Hematopoietic multipotent progenitor cell treated with erythropoietin and hydrocortisone succinate and interleukin-3 and kit ligand, for 15 days (in vitro differentiated cells): ENCODE measurements around the gene GRIN2A.

Experiments used
- DNase-seq: peaks from one replicate; pipeline ENCODE4 v3.0.0-alpha.2; 2015; ENCODE audit warnings: low spot score

The GRIN2A gene

DNA sequence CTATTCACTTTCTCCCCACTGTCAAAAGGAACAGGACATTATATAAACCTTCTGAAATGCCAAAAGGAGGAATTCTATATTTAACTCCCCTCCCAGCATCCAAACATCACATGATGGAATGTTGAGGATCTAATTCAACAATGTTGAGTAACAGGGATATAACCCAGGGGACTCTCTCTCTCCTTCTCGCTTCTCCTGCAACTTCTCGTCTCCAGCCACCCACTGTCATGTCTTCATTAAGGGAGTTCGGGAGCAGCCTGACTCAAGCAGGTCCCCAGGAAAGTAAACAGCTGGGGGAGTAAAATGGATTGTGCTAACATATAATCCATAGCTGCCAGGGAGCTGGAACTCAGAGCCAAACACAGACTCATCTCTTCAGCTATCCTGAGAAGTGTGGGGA is 51.7 kb downstream of the GRIN2A start:
- DNase-seq, result no peak

DNA sequence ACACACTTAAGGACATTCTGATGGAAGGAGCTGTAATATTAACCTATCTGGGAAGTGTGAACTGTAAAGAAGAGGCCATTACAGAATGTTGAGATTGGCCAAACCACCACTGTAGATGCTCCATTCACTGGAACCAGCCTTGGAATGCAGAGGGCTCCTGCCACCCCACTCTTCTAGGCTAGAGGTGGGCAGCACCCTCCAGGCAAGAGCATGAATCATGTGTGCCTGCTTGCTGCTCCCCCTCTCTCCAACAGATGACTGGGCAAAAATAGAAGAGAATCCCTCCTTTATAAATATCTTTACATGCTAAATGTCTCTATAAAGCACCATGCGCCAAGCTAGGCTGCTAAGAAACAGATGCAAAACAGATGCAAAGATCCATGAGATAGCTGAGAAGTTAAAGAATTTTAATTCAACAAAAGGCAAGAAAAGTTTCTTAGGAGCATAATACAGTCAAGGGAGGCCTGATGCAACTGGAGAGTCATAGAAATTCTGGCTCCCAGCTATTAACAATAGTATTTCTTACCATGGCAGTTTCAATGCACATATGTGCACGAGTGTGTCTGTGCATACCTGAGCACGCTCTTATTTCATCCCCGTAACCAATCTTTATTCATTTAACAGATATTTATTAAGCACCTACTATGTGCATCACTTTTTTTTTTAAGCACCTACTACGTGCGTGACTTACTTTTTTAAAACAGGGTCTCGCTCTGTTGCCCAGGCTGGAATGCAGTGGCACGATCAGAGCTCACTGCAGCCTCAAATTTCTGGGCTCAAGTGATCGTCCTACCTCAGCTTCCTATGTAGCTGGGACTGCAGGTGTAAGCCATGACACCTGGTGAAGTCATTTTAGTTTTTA is 53.6 kb downstream of the GRIN2A start:
- DNase-seq, result no peak

DNA sequence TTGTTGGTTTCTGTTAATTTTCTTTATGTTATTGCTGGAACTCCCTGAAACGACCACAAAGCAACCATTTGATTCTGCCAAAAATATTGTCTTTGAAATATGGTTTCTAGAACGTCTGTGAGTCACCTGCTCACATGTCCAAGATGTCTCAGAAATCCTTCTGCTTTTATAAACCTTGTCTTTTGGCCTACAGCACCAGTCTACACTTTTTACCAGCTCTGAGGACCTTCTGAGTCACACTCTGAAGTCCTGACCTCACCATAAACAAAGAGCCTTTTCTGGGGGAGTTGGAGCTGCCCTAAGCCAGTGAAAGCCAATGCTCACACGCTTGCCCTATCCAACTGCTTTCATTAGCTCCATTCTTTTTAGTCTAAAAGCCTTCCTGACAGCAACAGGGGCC is 55.5 kb downstream of the GRIN2A start:
- no peak for DNase-seq

DNA sequence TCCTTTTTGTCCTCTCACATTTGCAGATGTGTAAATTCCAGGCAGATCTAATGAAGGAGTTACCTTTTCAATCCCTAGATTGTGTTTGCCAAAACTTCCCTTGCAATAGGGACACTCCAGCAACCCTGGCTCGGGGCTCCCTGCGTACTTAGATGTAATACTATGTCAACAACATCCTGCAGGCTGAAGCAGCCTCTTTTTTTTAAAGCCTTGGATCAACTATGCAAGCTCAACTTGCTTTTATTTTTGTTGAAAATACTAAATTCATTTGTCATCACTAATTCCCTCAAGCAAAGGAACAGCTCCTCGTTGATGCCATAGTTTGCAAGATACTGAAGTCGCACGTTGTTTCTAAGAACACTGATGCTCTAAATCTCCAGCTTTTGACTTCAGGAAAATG is 59.1 kb downstream of the GRIN2A start:
- DNase-seq, result no peak

DNA sequence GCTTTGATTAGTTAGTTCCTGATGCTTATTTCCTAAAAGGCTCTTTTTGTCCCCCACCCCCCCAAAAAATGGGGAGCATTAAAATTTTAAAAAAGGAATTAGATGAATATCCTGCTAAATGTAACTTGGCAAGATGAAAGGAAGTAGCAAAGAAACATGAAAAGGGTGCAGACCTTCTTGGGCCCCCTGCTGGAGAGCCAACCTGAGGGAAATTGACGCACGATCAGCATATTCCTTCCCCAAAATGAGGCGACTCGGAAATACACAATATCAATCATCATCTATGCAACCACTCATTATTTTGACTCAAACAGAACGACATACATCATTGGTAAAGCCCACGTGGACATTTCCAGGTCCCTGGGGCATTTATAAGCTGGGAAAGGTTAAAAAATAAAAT is 59.7 kb downstream of the GRIN2A start:
- DNase-seq, result no peak

DNA sequence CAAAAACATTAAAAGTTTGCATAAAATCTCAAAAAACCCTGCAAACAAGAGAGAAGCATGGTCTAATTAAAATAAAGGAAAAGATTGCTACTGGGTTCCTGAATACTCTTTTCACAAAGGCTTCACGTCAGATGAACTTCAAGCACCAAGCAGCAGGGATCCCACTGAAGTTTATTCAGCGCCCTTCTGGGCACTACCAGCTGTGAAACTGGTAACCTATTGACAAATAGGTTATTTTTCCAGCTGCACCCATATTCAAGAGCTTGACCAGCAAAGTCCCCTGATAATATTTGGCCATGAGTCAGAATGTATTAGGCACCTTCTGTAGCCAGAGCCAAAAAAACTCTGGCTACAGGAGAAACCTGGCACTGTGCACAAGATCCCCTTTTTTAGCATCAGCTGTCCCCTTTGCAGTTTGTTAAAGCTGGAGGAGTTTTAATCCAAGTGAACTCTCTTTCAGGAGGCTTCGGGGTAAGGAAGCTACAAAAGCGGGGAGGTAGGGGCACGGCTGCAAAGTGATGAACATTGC is 60.3 kb downstream of the GRIN2A start:
- no peak for DNase-seq

DNA sequence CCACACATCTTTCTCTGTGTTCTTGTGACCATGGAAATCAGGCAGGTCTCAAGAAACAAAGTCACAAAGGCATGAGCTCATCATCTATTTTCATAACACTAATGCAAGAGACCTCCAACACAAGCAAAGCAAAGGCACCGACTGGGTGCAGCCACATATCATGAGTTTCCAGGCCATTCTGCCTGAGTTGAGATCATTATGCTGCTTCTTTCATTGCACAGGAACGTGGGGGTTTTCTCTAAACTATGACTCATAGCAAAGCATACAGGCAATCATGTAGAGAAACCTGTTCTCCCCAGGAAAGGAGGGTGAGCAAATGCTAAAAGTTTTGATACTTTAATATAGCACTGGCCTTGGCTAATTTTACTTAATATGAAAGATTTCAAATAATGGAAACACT is 60.7 kb downstream of the GRIN2A start:
- DNase-seq, result no peak

DNA sequence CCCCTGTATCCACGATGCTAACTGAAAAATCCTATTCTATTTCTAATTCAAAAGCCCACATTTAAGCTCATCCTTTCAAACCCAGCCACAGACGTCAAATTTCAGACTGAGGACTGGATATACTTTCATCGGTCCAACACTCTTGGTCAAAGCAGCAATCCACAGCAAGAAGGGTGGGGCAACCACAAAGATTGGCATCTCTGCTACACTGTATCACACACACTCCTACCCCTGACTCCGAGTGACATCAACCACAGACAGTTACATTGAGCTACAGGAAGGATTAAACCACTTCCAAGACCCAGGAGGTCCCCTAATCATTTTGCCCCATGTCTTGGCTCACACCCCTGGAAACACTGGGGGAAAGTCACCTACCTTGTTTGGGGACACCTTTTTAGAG is 61.3 kb downstream of the GRIN2A start:
- no peak for DNase-seq

DNA sequence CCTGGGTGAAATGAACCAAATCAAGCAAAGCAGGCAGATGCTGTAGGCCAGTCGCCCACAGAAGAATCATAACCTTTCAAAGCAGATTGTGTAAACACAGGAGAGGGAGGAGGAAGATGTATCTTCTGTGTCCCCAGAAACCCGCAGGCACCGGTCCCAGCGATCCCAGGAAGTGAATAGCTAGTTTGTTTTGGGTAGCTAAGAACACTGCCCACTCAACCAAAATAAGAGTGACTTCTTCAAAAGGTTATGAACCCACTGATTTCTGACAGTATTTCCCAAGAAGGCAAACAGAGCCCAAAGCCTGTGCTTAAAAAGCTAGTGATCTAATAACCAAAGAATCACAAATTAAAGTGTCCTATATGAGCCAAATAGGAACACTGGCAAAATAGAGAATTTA is 67.8 kb downstream of the GRIN2A start:
- no peak for DNase-seq

DNA sequence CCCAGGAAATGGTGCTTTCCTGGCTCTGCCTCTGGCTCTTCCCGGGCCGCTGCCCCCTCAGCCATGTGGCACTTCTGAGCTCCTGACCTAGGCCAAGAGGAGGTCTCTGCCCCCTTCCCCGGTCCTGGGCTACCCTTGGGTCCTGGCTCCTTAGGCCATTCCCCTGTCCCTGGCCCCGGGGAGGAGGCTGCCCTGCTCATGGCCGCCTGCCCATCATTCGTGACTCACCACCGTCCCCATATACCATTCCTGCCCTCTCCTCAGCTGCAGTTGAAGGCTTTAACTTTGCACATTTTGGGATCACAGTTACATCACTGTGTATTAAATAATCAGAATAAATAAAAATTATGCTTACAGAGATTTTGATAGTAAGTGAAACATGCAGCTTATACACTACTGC is 69.0 kb downstream of the GRIN2A start:
- DNase-seq, result no peak

DNA sequence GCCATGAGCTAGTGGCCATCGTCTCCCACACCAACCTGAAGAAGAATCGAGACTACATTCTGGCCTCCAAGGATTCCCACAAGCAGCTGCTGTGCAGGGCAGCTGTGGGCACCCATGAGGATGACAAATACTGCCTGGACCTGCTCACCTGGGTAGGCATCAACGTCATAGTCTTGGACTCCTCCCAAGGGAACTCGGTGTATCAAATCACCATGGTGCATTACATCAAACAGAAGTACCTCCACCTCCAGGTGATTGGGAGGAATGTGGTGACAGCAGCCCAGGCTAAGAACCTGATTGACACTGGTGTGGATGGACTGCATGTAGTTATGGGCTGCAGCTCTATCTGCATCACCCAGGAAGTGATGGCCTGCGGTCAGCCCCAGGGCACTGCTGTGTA is 70.2 kb downstream of the GRIN2A start:
- no peak for DNase-seq

DNA sequence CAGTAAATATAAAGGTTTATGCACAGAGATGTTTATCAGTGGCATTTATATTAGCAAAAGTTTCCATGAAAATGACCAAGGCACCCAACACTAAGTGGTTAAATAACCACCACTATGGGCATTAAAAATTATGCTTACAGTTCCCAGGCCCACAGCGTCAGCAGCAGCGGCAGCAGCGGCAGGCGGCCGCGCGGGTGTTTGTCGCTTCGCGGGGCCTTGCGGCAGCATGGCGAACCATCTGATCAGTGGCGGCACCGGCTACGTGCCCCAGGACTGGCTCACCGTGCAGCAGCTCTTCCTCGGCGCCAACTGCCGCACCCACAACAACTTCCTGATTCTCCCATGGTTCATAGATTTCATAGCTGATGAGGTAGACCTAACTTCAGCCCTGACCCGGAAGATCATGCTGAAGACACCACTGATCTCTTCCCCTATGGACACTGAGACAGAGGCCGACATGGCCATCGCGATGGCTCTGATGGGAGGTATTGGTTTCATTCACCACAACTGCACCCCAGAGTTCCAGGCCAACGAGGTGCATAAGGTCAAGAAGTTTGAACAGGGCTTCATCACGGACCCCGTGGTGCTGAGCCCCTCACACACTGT is 71.0 kb downstream of the GRIN2A start:
- no peak for DNase-seq

DNA sequence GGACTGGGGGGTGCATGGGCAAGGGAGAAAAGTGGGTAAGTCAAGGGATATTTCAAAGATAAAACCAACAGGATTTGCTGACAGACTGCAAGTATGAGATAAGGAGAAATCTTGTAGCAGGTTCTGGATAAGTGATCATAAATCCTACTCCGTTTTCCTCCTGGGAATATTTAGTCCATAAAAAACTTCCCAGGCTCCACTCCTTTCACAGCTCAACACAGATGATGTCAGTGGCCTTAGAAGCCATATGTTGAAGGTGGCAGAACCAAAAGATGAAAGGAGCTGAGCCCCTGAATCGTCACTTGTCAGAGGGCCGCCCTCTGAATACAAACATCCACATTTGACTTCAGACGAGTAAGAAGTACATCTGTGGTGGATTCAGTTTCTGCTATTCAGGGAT is 71.7 kb downstream of the GRIN2A start:
- no peak for DNase-seq

DNA sequence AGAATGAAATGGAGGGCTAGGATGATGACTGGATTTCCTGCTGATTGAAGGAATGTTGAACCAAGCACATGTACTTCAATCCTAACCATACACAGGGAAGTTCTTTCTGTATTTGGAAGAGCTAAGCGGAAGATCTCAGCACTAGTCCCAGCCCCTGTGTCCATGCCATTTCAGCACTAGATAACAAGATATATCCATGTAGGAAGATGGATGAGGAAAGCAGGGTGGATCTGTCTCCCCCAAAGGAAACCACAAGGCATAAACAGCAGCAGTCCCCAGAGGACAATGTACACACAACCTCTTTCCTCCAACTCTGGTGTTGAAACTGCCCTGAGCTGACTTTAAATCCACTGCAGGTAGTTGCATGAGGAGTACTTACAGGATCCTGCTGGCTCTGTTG is 75.1 kb downstream of the GRIN2A start:
- DNase-seq, result no peak

DNA sequence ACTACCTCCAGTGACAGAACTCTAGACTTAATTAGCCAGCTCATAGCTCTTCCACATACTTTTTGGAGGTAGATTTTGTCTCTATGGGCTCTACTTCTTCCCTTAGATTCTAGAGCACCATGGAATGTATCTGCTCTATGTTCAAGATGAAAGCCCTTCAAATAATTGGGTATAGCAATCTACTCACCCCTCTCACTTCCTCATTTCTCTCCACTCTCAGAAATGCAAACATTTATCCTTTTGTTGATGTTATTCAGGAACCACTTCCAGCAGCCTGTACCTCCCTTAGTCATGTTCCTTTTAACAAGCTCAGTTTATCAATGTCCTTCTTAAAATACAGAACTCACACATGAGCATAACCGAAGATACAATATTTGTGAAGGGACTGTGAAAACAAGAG is 78.5 kb downstream of the GRIN2A start:
- no peak for DNase-seq

DNA sequence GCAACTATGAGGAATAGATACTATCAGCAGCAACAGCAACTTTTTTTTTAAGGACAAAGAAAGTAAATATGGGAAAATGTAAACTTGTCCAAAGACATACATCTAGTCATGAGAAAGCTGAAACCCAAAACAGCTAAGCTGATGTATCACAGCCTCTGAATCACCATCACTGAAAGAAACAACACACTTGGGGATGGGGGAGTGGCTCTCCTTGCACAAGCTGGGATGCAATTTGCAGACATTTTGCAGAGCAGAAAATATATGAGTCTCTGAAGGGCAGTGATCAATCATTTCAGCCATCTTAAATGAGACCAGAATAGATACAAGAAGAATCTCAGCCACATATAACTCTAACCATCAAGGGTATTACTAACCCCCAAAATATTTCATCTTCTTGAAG is 79.1 kb downstream of the GRIN2A start:
- no peak for DNase-seq

DNA sequence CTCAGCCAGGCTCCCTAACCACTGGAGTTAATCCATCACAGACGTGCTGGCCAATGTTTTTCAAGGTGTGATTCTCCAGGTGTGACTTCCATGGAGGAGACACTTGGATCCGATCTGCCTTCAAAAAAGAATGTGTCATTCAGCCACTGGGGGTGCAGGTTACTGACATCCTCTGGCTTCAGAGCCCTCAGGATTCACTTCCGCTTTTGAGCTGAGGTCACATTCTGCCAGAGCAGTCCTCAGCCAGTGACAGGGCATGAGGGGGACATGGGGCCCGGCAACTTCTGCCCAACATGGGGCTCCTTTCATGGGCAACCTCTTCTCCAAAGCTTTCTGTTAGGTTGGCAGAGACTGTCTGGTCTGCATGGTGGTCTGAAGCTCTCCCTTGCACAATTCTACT is 81.4 kb downstream of the GRIN2A start:
- no peak for DNase-seq

DNA sequence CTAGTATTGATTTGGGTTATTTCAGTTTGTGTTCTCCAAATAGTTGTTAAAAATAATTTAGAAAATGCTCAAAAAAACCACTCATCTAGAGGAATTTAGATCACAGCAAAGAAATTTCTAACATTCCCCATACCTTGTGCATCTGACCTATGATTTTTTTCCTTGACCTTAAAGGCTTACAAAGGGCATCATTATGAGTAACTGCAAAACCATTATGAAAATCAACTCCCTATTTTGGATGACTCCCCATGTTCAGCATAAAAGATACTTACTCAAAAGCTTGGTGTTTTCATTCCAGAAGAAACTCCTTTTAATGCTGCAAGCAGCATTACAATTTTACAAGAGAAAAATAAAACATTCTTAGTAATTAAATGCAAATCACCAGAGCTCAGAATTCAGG is 83.2 kb downstream of the GRIN2A start:
- no peak for DNase-seq

DNA sequence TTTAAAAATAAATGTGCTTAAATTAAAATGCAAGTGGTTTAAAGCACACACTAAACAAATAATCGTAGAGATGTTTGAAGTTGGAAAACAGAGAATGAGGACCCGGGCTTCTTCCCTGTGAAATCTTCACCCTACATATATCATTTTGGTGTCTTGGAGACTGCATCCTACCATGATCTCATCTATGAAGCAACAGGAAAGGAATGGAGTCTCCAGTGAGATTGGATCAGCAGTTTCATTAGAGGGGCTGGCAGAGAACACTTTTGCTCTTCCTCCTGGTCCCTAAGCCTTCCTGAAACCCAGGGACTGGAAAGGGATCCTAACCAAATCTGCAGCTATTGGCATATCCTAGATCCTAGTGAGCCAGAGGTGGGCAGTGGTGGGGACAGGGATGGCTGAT is 85.0 kb downstream of the GRIN2A start:
- DNase-seq, result no peak

DNA sequence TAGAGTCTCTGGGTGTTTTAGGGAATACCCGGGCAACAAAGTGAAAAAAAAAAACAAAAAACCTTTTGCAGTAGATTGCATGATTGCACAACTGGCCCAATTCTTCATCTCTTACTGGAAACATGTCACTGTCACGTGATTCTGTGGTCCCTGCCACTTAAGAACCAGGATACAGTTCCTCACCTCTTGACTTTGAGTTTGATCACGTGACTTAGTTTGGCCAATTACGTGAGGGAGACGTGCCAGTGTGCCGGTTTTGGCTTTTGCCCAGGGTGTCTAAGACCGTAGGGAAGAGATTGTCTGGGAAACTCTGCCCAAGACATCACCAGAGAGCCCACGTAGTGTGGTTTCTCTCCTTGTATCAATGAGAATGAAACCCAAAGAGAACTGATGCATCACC is 88.7 kb downstream of the GRIN2A start:
- no peak for DNase-seq

DNA sequence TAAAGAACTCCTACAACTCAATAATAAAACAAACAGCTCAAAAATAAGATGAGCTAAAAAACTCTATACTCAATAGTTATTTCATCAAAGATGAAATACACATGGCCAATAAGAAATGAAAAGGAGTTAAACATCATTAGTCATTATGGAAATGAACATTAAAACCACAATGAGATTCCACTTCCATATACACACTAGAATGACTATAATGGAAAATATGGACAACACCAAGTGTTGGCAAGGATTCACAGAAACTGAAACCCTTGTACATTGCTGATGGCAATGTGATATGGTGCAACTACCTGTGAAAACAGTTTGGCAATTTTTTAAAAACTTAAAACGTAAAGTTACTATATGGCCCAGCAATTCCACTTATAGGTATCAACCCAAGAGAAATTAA is 91.4 kb downstream of the GRIN2A start:
- DNase-seq, result no peak

DNA sequence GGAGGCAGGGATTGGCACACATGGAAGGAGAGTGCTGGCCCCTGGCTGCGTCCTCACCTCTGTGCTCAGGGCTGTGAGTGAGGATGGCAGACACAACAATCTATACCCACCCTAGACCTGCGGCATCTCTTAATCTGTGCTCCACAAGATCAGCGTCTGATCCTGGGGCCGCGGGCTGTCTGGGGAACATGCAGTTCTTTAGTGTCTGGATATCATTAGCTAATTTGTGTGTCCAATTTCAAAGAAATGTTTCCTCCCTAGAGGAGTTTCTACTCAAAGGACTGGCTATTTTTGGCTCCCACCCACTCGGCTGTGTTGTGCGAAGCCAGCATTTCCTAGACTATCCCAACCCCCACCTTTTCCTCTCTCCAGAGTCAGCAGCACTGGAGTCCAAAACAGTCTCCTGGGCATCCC is 93.8 kb downstream of the GRIN2A start:
- DNase-seq, result no peak

DNA sequence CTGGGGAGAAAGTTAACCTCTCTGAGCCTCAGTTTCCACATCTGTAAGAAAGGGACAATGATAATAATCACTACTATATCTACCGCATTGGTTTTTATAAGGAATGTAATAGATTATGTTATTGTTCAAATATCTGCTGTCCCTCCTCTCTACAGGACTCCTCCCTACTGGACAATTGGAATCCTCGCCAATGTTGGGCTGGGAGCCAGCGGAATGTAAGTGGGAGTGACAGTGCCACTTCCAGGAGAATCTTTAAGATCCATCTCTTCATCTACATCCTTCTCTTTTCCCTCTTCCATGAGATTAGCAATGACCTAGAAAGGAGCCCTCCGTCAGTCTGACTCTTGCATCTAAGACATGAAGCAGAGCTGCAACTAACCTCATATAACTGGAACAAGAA is 95.1 kb downstream of the GRIN2A start:
- DNase-seq, result no peak

DNA sequence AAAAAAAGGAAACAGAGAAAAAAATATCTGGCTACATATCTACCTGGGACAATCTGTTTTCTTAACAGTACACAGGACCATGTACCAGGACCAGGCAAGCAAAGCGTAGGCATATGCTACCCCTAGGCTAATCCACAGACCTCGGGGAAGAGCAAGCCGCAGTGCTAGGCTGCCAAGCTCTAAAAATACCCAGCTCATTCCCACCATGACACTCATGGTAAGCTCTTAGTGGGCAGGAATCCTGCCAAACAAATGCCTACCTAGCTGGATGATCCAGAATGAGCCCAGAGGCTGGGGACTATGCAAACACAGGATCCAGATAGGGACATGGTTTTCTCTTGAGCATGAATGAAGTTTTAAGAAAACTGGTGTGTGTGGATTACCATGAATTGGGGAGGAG is 95.6 kb downstream of the GRIN2A start:
- DNase-seq, result no peak
